GM19455 (cell line): ENCODE measurements around the gene PAPPA2.

Experiments
- ATAC-seq: cut with Tn5 transposase; IDR thresholded peaks from one replicate; pipeline ENCODE4 v1.9.1; 2021; ENCODE audit not compliant: unreplicated experiment

The PAPPA2 gene

DNA sequence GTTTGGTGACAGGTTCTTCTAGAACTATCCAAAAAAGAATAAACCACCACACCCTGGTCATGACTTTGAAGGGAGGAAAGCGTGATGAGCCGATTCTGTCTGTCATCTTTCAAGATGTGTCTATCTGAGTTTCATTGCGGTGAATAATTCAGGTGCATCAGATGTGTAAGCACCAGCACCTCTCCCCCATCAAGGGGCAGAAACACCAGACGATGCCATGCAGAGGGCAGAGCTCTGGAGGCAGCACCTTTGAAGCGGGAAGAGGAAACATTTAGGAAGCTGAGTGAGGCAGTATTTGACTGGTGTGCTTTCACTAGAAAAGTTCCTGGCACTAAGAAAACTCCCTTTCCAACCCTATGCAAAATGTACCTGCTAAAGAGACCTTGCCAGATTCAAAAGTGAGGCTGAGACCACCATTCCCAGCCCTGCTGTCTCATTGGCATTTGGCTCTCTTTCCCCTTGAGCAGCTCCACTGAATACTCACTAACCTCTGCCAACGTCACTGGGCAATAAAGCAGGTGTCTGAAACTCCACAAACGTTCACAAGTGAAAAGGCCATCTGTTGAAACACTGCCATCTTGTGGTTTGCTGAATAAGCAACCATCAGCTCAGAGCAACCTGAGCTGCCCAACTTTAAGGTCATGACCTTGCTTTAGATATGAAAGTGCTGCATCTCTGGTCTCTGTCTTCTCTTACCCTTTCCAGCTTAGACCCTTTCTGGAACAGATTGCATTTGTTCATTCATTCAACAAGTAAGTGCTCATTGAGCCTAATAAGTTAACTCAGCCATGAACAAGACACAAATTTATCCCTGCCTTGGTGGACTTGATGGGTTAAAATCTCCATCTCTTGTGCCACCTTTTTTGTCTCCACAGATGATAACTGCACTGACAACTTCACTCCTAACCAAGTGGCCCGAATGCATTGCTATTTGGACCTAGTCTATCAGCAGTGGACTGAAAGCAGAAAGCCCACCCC lies 228.6 kb downstream of the PAPPA2 start:
- ATAC-seq, result peak; percentile 91

DNA sequence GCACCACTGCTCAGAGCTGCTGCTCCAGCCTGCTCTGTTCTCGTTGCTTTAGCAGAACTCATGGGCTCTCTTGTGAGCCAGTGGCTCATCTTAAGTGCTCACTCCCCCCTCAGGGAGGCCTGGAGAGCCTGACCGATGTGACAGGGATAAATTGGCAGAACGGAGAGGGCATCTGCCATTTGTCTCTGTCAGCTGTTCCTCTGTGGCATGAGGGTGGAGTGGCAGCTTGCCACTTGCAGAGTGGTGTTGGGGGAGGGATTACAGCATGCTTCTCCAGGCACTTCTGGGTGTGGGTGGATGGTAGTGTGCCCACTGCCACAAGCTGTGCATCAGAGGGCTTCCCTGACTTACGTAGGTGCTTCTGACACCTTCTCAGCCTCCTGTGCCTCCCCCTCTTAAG lies 229.5 kb downstream of the PAPPA2 start:
- no peak for ATAC-seq

DNA sequence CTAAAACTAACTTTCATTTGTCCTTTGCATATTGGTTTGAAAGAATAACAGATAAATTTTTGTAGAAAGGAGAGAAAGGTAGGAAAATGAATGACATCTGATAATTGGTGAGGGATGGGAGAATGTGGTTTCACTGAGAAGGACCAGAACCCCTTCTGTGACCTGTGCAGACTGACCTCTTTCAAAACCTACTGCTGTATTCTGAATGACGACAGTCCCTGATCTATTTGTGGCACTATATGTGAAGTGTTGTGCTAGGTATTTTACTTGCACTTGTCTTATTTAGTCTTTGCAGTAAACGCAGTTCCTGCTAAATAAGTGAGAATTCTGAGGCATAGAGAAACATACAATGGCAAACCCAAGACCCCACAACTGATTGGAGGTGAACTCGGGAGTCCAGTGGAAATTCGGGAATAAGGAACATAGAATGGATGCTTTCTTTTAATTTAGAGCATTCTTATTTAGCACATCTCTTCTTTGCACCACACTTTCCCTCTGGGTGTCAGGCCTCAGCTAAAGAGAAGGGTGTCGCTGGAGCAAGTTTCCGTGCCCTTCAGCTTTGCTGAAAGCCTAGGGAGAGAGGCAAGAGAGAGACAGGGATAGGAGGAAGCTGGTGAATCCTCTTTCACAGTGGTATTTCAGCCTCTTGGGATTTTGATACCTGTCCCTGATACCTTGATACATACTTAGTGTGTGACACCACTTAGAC lies 230.2 kb downstream of the PAPPA2 start:
- ATAC-seq, result no peak

DNA sequence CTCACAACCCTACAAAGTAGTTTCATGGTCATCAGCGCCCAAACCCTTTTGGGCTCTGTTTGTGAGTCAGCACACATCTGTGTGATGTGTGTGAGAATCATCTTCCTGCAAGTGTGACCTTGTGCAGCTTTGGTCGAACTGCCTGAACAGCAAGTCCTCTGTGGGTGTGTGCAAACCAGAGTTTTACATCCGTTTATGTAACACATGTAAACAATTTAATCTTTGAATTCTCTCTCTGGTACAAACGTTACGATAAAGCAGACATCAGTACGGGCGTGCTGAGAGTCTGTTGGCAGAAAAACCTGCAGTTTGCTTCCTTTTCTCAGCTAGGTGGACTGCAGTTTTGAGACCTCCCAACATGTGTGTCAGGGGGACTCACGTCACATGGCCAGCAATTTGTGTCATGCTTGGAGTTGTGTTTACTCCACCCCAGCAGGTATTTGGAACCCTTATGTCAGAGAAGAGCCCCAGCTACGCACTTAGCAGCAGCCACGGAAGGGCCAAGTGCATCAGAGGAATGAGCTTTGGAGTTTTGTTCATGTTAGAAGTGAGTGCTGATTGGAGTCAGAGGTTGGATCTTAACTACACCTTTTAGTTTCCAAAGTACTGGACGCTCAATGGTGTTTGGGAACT lies 230.8 kb downstream of the PAPPA2 start:
- ATAC-seq, result no peak

DNA sequence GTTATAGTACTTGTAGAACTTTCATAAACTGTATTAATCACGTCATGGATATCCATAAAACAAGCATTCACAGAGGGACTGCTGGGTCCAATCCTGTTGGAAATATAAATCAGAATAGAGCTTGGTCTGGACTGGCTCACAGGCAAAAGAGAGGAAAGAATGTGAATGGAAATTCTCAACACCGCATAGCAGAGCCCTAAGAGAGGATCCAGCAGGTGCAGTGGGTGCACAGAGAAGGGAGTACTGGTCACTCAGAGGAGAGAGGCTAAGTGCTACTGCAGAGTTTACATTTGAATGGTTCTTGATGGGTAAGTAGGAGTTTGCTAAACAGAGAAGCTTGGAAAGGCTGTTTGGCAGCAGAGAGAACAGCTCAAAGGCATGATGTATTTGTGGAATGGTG lies 231.7 kb downstream of the PAPPA2 start:
- ATAC-seq, result no peak

DNA sequence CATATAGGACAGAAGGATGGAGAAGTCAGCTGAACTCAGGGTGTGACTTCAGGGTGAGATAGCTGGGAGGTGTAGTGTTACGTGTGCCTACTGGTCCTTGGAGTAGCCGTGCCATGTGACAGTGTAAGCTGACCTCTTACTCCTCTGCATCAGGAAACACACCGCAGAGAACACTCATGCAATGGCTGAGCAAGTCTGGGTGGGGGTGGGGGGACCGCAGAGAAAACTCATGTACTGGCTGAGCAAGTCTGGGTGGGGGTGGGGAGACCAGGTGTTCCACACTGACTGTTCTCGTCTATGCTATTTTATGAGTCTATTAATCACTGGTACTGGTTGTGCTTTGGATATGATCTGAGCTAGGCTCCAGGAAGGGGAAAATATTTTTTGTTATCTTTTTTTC lies 233.1 kb downstream of the PAPPA2 start:
- no peak for ATAC-seq

DNA sequence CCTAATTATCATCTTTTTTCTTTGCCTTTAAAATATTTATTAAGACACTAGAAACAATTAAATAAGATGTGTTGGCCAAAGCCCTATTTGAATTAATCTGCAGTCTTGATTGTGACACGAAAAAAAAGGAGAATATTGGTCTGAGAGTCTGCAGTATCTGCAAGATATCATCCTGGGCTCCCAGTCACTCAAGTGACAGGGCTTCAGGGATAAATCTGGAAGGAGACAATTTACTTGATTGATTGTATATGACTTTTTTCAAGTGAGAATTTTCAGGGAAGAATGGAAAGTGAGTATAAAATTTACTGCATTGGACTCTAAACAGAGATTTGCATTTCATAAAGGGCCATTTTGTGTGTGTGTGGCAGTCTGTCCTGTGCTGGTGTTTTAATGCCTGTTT lies 233.7 kb downstream of the PAPPA2 start:
- ATAC-seq, result no peak

DNA sequence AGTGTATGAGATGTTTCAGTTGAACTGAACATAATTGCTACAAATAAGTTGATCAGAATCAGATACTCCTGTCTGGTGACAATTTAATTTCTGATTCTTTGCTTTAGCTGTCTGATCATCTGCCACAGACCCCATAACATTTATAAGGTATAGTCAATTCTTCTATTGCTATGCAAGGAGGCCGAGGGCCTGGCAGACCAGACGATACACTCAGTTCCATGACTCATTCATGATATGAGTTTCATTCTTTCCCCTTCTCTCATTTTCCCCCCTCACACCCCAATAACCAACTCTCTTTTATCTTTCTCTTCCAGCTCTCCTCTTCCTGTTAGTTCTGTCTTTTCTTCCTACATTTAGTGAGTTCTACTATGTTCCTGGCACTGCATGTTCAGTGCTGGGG lies 236.8 kb downstream of the PAPPA2 start:
- no peak for ATAC-seq

DNA sequence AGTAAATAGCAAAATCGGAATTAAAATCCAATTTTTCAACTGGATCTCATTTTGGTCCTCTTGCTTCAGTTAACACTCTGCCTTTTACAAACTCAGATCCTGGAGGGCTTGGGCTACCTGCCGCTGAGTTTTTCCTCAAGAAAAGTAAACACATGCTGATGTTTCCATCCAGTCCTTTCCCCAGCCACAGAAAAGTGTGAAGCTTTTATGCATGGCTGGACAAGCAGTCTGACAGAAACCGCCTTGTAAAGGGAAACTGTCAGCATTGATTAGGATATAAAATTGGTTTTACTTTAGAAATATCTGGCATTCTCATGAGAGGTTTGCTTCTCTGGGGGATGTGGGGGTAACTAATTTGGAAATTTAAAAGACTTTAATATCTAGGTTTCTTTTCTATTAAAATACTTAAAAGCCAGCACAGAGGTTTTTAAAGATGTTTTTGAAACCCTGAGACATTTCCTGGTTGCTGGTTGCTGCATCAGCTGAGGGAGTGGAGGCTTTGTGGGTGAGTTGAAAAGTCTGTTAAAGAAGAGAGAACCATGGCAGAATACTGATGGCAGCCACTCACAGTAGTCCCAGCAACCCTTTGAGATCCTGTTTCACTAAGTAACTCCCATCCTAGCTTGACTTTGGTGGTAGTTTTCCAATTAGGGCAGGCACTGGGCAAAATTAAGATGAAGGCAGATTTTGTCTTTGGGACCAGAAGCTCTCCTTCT lies 238.3 kb downstream of the PAPPA2 start:
- no peak for ATAC-seq

DNA sequence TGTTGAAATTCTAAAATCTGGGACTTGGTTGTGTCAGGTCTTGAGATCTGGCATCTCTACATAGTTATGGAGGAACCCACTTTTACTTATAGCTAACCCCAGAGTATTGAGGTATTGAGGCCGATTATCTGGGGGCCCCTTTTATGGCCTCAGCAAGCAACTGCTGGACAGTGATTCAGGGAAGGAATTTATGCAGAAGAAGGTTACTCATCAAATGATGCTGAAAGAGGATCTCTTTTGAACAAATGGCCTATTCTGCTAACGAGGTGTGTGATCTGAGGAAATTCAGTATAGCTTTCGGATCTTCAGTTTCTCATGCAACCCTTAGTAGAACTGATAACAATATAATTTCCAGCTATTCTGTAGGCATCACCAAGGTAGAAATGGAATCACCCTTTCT lies 239.9 kb downstream of the PAPPA2 start:
- no peak for ATAC-seq

DNA sequence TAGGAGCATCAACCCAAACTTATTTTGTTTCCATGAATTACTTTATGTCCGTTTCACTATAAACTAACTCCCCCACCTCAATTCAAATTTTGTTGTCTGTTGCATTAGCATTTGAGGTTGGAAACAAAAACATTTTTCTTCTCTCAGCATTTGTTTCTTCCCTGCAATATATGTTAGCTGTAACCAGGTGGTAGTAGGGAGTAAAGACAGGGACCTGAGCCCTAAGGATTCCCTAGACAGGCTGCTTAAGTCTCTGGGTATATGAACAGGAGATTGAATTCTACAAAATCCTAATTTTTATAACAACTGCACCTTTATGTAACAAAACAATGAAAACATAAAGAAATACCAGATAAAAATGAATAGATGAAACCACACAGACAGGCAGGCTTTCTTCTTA lies 242.6 kb downstream of the PAPPA2 start:
- ATAC-seq, result no peak

DNA sequence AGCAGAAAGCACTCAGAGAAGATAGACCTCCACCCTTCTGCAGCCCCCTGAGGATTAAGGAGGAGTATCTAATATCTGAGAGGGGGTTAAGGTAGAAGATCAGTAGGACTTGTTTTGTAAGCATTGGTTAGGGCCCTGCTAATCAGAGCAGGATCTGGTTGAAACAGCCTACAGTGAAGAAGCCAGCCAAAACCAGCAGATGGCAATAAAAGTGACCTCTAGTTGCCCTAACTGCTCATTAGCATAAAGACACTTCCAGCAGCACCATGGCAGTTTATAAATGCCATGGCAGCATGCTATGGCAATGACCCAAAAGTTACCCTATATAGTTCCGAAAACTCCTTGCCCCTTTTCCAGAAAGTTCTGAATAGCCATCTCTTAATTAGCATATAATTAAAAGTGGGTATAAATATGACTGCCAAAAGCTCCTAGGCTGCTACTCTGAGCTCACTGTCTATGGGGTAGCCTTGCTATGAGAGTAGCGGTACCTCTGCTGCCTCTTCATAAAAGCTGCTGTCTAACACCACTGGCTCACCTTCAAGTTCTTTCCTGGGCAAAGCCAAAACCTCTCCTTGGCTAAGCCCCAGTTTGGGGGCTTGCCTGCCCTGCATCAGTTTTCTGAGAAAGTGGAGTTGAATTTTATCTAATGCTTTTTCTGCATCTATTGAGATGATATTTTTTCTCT lies 254.2 kb downstream of the PAPPA2 start:
- no peak for ATAC-seq

DNA sequence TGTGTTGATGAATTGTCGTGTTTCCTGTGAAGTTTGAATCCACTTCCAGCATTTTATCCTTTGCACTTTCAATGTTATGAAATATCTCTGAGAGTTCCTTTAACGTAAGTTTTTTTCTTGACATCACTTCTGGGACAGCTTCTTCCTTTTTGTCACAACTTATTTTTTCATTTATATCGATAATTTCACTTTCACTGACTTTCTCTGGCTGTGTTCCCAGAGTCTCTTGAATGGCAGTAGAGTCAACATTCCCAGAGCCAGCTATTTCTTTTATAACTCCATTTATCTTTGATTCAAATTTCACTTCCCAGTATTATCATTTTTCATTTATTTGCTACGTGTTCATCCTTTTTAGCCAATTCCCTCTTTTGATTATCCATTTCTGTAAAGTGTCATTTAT lies 256.5 kb downstream of the PAPPA2 start:
- no peak for ATAC-seq

DNA sequence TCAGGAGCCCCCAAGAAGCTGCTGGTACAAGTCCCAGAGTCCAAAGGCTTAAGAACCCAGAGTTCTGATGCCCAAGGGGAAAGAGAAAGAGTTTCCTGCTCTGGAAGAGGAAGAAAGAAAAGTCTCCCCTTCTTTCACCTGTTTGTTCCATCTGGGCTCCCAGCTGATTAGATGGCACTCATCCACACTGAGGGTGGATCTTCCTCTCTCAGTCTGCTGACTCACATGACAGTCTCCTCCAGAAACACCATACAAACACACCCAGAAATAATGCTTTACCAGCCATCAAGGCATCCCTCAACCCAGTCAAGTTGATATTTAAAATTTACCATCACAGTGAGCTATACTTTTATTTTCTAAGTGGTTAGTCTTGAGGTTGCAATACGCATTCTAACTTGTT lies 257.9 kb downstream of the PAPPA2 start:
- no peak for ATAC-seq

DNA sequence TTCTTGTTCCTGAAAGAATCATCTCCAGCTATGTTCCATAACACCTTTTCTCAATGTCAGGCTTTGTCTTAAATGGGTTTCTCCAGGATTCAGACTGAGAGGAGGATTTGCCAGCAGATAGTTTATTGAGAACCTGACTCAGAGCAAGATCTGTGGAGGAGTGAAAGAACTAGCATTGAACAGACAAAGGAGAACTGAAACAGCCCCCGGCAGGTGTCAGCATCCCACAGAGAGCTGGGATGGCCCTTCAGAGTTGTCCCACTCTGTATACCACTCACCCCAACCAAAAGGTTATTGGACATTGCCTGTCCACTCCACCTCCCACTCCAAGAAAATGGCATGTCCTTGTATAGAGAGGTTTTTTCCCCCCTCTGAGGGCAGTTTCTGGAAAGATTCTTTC lies 270.7 kb downstream of the PAPPA2 start:
- no peak for ATAC-seq

DNA sequence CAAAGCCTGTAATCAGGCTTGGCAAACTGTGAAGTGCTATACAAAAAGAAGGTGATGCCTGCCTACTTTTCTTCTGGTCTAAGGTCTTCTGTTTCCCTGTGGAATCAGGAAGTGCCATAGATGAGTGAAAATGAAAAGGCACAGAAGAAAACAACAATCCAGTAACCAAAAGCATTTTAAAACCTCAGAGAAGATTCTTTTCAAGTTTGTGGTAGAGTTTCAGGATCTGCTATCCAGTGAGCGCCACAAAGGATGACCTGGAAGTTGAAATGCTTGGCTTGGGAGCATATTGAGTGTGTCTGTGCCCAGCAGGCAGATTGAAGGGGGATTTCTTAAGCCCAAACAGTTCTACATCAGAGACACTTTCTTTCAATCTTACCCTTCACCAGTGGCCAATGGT lies 272.2 kb downstream of the PAPPA2 start:
- no peak for ATAC-seq

DNA sequence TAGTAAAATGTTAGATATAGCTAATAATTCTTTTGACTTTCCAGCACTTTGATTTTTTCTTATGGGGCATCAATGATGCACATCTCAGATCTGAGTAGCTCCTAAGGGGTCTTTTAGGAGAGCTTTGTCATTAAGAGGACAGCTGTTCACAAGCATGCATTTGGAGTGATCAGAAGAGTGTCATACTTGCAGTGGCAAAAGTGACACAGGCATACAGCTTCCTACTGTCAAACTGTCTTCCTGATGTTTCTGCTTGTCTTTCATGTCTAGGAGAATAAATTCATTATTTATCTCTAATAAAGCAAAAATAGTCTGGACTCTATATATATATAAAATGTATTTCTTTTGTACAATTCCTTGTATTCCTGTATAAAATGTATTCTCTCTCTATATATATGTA lies 273.0 kb downstream of the PAPPA2 start:
- ATAC-seq, result no peak

DNA sequence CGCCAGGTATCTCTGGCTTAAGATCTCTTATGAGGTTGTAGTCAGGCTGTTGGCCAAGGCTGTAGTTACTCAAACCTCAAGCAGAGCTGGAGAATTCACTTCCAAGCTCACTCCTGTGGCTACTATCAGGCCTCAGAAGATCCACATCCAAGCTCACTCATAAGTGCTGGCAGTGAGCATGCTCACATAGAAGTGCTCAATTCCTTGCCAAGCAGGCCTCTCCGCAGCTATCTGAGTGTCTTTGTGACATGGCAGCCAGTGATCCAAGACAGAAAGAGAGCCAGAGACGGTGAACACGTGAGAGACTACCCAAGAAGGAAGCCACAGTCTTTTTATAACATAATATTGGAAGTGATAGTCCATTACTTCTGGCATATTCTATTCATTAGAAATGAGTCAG lies 278.2 kb downstream of the PAPPA2 start:
- ATAC-seq, result no peak

DNA sequence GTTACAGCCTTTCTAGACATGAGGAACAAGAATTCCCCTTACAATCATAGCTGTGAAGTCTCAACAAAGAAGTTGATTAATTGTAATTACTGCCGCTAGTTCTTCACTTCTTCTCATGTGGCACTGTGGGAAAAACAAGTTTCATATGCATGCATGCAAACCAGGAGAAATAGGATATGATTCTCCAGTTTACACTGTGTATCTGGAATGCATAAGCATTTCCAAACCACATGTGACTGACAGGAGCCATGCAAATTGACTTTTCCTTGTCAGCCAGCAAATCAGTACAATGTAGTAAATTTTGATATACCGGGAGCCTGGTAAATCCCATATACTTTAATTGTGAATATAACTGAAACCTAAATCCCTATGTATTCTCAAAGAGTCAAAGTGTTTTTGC lies 279.3 kb downstream of the PAPPA2 start:
- ATAC-seq, result no peak

DNA sequence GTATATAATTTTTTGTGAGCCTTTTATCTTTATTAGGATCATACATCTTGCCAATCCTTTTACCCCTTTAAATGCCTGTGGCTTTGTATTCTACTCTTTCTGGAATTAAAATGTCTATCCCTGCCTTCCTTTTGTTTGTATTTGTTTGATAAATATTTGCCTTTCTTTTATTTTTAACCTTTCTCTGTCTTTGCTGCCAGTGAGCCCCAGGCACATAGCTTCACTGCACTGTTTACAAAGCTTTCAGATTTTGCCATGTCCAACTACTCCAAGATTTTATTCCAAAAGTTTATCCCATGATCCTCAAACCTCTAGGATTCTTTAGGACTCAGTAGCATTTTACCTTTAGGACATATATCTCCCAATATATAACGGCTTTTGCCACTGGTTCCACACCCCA lies 281.2 kb downstream of the PAPPA2 start:
- ATAC-seq, result no peak

DNA sequence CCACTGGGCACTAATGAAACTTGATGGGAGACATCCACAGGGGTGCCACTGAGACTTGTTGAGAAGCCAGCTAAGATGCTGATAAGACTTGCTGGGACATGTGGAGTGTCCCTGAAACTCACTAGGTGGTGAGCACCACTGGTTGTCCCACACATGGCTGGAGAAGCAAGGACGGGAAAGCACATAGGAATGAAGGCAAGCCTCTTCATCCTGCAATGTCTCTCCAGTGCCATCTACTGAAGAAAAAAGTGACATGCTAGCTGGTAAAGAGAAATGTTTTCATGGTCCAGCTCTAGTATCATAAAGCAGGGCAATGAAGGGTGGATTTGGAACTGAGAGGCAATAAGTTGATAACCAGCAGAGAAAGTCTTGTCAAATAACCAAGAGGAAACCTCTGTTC lies 283.0 kb downstream of the PAPPA2 start:
- ATAC-seq, result no peak
